ENCODE measurements around the gene ESPN.

- TF ChIP-seq, protein P1, sequence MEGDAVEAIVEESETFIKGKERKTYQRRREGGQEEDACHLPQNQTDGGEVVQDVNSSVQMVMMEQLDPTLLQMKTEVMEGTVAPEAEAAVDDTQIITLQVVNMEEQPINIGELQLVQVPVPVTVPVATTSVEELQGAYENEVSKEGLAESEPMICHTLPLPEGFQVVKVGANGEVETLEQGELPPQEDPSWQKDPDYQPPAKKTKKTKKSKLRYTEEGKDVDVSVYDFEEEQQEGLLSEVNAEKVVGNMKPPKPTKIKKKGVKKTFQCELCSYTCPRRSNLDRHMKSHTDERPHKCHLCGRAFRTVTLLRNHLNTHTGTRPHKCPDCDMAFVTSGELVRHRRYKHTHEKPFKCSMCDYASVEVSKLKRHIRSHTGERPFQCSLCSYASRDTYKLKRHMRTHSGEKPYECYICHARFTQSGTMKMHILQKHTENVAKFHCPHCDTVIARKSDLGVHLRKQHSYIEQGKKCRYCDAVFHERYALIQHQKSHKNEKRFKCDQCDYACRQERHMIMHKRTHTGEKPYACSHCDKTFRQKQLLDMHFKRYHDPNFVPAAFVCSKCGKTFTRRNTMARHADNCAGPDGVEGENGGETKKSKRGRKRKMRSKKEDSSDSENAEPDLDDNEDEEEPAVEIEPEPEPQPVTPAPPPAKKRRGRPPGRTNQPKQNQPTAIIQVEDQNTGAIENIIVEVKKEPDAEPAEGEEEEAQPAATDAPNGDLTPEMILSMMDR (IDR thresholded peaks at IDR 0.05; ENCODE audit: low read depth, low read length): no peak
- no peak for TF ChIP-seq POLR2A (IDR thresholded peaks at IDR 0.05; ENCODE audit: extremely low read depth, insufficient read length)
Observed at GRCh38 chr1:6468729-6469461, 44.3 kb downstream of the ESPN start.
